ENCODE measurements around the gene TUBB1.
"Not testable (repeated sequence)": the region's sequence is repeated elsewhere in the genome, so short reads cannot be mapped to it uniquely, and the experiment has no call there.

Gene TUBB1

DNA sequence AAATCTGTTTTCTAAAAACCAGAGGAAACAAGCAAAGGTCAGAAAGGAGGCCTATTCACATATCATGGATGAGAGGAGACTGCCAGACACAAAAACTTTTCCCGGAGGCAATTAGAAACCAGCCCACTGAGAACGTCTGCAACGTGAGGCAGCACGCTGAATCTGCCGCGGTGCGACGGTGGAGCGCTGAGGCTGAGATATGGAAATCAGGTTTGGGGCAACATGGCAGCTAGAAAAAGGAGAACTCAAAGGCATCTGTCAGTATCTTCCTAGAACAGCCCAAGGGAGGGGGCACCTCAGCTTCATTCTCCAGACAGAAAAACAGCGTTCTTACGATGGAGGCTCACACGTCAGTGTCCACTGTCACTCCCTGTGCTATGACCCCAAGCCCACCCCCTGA, 18.2 kb downstream of the TUBB1 start:
- FAIRE-seq (peak; percentile 13), DNase-seq (ENCODE audit: insufficient read length, low spot score) (no peak)

DNA sequence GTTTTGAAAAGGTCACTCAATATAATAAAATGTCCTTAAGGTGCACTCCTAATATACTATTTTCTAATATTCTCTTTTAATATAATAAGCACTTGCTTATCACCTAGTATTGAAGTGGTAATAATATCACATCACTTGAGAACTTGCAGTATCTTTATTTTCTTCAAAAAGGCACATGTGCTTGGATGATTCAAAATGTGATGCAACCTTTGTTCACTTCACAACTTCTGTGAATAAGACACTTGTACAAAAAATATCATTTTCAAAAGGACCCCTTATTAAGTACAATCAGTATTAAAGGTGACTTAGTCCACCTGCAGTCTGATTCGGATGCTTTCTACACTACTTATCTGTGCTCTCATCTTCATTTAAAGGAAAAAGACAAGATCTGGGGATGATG, 20.0 kb downstream of the TUBB1 start:
- DNase-seq (ENCODE audit: insufficient read length, low spot score) (no peak), FAIRE-seq (no peak)

DNA sequence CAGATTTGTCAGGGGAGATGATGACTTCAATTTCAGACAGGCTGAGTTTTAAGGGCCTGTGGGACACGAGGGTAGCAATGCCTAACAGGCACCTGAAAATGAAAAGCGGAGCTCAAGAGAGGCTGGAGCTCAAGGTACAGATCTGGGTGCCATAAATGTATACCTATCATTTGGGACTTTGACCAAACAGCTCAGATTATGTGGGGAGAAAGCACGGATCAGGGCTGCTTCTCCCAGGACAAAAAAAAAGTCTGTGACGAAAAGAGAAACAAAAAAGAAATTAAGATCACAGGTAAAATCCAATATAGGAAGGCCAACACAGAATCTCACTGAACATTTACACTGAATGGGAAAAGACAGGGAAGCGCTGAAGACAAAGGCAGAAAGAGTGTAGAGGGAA, 21.4 kb downstream of the TUBB1 start:
- DNase-seq (ENCODE audit: insufficient read length, low spot score) (no peak), FAIRE-seq (peak; percentile 20)

DNA sequence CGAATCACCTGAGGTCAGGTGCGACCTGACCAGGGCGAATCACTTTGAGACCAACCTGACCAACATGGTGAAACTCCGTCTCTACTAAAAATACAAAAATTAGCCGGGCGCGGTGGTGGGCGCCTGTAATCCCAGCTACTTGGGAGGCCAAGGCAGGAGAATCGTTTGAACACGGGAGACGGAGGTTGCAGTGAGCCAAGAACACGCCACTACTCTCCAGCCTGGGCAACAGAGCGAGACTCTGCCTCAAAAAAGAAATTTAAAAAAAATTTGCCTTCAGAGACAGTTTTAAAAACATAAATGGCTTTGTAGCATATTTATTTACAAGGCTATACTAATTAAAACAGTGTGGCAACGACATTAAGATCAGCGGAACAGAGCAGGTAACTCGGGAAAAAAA, 22.3 kb downstream of the TUBB1 start:
- DNase-seq (ENCODE audit: insufficient read length, low spot score); FAIRE-seq: not testable (repeated sequence)

DNA sequence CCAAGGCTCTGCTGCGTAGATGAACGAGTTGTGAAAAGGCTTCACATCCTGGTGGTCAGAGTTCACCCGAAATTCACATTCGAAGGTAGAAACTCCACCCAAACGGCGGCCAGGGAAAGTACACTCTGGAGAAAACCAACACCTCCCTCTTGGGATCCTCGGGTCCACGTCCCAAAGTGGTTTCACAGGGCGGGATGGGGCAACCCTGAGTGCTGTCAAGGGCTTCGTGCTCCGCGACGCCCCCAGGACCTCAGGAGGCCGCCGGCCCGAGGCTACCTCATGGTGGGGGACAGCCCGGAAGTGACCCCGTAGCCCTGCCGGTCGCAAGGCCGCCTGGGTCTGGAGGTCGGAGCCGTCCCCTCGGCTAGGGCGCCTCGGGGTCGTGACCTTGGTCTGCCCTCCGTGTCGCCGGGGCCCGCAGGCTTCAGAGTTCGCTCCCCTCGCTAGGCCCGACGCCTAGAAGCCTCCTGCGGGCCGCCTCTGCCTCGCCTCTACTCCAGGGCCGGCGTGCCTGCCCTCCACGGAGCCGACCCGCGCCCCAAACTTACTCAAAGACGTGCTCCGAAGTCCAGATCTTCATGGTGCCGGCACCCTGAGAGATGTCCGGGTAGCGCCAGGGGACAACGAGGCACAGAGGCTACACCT, 23.0 kb downstream of the TUBB1 start, which contains the start of gene PRELID3B:
Gene PRELID3B (minus strand): TSS at position 636 of the 645 bp plus-strand sequence. CDS start 56 bp downstream, at position 580.
- peak; percentile 61 for DNase-seq (ENCODE audit: insufficient read length, low spot score)
- no peak for FAIRE-seq

DNA sequence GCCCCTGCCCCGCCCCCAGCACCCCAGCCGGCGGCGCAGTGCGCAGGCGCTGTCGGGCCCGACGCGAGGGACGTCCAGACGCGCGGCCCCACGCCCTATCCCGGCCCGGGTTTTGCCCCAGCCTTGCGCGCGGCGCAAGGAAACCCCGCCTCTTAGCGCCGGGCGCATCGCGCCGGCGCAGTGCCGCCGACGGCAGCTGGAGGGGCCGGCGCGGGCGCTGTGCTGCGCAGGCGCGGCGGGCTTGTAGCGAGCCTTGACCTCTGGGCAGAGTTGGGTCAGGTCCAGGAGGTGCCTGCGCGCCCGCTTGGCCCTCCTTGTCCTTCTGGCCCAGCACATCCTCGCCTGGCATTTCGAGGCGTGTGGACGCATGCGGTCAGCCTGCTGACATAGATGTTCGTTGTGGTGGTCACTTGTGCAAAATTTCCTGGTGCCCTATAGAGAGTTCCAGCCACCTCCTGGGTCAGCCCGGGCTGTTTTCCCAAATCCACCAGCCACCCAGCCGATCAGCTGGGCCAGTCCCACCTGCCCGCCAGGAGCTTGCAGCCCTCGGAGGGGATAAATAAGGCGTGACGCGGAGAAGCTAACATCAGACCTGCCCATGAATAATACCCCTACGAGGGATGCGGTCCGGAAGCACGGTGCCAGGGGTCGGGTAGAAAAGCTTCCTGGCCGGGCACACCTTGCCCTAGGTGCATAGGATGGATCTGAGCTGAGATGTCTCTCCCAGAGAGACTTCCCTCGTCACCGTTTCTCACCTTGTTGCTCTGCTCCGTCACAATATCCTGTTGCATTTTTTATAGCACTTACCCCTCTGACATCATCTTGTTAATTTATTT, 23.8 kb downstream of the TUBB1 start:
- FAIRE-seq (peak; percentile 99), DNase-seq (ENCODE audit: insufficient read length, low spot score) (peak; percentile 100)

DNA sequence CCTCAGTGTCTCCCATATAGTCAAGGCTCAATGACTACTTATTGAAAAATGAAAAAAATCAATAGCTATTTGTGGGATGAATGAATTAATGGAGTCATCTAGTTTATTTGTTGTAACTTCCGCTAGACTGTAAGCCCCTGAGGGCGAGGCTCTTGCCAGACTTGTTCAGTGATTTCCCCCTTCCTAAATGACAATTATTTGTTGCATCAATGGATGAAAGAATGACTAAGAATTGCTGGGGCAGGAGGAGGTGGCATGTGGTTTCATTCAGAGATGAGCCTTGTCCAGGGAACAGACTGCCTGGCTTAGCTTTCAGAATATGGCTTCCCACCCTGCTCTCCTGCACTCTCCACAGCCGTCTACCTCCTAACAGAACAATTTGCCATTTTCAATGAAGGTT, 24.5 kb downstream of the TUBB1 start:
- no peak for DNase-seq (ENCODE audit: insufficient read length, low spot score)
- FAIRE-seq, result no peak

DNA sequence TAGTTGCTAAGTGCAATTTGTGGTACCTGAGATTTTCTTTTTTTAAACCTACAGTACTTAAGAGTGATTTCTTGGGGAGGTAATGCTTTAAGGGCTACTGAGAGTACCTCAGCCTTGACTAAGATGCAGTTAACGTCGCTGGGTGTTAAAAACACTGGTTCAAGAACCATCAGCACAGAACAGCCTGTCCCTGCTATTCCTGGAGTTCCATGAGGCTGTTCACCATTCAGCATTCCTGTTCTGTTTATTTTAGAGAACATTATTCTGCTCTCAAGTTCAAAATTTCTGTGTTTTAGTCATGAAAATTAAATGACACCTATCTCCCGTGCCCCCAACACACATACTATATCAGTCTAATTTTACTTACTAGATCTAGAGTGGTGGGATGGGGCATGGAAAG, 25.1 kb downstream of the TUBB1 start:
- DNase-seq (ENCODE audit: insufficient read length, low spot score) (no peak), FAIRE-seq (no peak)

DNA sequence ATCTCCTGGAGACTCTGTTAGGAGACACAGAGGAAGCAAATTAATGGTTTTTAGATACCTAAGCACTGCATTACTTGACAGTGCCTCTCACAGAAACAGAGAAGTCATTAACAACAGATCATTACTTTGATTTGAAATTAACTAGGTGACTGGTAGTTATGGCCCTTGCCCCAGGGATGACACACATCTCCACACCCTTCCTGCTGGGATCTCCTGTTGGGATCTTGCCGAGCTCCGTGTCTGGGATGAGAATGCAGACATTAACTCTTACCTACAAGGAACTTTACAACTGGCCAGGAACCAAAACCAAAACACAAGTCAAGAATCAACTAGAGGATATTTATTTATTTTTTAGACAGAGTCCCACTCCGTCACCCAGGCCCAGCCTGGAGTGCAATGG, 25.6 kb downstream of the TUBB1 start:
- FAIRE-seq (peak; percentile 69), DNase-seq (ENCODE audit: insufficient read length, low spot score) (no peak)

DNA sequence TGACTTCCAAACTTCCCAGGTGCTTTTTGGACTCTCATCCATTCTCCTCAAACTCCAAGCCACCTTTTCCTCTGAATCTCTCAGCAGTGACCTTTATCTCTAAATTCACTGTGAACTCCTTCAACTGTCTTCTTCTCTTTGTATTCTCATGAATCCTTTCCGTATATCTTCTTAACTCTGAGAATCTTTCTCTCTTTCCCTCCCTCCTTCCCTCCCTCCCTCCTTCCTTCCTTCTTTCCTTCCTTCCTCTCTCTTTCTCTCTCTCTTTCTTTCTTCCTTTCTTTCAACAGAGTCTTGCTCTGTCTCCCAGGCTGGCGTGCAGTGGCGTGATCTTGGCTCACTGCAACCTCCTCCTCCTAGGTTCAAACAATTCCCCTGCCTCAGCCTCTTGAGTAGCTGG, 27.6 kb downstream of the TUBB1 start:
- DNase-seq (ENCODE audit: insufficient read length, low spot score), result no peak
- FAIRE-seq, result no peak

DNA sequence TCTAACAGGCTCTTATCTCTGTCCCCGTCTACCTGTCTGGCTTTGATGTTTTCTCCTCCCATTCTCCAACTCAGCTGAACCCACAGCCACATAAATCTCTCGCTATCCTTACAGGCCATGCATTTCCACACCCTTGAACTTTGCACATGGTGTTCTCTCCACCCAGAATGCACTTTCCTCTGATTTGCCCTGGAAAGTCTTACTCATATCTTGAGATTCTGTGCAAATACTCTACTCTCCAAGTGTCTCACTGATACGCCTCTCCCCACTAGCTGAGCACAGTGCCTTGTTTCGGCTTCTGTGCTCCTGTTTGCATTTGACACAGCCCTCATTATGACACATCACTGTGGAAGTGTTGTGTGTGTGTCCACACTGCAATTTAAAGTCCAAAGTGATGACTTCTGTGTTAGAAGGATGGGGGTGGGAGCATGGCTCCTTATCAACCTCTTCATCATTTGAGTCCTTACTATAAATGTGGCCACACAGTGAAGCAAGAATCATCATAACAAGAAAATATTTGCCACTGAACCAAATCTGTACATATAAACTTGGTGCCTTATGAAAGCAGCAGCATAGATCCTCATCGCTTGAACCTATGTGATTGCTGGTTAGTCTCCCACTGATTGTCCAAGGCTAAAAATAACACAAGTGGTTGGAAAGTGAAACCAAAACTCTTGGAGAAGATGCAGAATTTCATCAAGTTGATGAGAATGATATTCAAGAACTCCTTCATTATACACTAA, 28.9 kb downstream of the TUBB1 start:
- DNase-seq (ENCODE audit: insufficient read length, low spot score) (no peak), FAIRE-seq (peak; percentile 77)

DNA sequence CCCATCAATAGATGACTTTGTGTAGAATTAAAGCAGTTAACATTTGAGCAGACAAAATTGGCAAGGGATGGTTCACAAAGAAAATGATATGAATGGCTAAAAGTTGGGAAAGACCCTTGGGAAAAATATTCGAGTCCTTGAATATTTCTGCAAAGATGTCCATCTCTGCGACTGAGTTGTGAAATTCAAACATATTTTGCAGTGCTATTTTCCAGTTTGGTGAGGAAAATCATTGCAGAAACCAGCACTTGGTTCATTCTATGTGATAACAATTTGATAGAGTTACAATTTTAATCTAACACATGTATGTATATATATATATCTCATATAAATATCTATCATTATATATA, 29.4 kb downstream of the TUBB1 start:
- FAIRE-seq (no peak), DNase-seq (ENCODE audit: insufficient read length, low spot score) (no peak)

DNA sequence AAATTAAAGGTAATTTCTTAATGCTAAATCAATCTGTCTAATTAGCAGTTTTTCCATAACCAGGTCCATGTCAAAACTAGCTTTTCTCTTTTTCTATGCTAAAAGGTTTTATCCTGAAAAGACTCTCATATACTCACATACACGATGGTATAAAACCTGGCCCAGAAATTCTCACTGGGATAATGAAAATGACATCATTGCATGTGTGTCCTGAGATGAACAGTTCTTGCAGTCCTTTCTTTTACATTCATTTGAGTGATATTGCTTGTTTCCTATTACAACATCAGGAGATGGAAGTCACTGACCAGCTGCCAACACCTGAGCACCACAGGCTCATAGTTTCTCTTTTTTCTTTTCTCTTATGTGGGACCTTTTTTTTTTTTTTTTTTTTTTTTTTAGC, 31.2 kb downstream of the TUBB1 start:
- no peak for FAIRE-seq
- DNase-seq (ENCODE audit: insufficient read length, low spot score), result no peak

DNA sequence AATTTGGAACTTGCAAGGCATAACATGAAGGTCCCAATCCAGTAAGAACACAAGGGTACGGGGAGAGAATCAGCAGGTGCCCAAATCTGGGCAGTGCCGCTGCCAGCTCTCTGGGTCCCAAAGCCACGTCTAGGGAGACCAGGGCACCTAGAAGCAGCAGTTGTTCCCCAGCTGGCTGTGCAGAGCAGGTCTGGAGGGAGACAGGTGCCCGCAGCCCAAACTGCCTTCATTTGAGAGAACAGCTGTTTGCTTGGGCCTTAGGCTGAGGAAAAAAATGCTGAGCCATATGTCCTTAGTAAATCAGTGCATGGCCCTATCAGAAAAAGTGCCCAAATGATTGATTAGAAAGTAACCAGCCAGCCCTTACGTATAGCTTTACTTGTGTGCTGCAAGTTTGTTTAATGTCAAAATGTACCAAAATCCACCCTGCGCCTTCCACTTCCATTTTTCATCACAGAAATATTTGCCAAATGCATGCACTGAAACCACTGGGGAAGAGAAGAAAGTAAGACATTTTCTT, 32.5 kb downstream of the TUBB1 start:
- FAIRE-seq (no peak), DNase-seq (ENCODE audit: insufficient read length, low spot score) (no peak)

DNA sequence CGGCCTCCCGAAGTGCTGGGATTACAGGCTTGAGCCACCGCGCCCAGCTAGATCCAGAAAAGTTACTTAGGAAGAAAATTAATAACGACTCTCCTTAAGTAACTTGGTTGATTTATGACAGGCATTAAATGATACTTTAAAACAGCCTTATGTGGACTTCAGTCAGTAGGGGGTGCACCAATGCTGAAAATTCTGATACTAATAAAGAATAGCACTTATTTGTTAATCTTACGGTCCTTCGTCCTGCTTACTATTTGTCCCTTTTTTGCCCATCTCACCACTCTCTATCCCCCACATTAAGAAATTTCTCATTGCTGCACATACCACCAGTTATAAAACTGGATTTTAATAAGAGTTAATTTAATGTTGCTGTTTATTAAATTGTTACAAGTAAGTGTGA, 36.1 kb downstream of the TUBB1 start:
- no peak for FAIRE-seq
- DNase-seq (ENCODE audit: insufficient read length, low spot score), result no peak

DNA sequence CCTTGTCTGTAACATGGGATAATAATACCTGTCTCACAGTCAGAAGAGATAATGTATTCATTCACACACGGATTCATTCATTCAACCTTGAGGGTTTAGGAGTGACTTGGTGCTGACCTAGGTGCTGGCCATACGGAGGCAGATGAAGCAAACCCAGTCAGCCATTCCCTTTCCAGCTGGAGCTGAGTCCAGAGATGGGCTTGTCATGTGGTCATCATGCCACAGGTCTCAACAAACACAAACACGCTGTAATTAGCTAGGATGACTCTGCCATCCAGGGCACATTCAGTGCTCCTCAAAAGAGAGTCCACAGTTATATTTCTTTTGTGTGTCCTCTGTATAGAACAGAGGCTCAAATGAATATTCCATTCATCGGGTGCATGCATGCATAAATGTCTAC, 42.9 kb downstream of the TUBB1 start:
- DNase-seq (ENCODE audit: insufficient read length, low spot score) (no peak), FAIRE-seq (peak; percentile 95)

DNA sequence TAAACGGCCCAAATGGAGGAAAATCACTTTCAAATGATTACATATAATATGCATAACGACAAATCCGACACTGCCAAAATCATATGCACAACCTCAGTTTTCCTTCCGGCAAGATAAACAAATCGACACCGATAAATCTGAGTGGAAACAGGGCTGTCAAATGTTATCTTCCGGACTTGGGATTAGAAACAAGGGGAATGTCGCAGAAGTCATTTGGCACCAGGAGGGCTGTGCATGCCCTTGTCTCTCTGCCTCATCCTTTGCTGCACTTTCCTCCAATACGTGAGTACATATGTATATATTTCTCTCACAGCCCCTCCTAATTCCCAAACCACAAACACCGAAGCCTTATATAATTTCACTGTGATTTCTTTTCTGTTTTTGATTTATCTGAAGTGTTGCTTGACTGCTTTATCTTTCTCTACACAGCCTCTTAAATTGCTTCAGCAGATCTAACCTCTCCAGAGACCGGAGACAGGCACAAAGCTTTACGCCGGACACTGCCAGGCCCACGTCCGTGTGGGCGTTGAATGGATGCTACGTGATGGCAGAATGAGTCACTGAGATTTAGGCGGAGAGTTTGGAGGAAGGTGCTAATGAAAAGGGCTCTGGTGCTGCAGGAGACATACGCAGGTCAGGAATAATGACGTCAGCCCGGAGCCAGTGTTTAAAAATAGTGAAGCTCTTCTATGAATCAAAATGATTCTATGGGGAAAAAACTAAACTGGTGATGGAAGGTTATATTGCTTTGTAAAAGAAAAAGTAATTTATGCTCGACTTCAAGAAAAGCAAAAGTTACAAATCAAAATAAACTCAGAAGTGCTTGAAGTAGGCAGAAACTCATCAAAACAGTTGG, 44.4 kb downstream of the TUBB1 start:
- peak; percentile 81 for DNase-seq (ENCODE audit: insufficient read length, low spot score)
- FAIRE-seq, result peak; percentile 96

DNA sequence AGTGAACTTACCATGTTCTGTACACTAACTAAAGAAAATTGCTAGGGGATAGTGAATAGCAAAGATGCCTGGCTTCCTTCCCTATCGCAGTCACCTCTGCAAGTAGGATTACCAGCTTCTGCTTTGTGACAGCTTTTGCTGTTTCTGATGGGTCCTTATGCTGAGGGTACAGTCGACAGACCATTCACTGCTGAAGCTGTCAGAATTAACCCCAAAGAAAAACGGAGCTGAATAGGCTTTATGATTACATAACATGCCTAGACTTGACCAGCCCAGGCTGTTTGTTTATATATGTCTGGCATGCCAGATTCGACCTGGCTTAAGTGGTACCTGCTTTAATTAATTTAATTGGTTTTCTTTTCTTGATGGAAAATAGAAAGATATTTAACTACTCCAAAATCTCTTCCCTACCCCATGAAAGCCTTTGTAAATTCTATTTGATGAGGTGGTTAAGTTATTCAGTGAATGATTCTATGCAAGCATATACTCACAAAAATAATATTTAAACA, 45.0 kb downstream of the TUBB1 start:
- DNase-seq (ENCODE audit: insufficient read length, low spot score), result no peak
- peak; percentile 75 for FAIRE-seq

DNA sequence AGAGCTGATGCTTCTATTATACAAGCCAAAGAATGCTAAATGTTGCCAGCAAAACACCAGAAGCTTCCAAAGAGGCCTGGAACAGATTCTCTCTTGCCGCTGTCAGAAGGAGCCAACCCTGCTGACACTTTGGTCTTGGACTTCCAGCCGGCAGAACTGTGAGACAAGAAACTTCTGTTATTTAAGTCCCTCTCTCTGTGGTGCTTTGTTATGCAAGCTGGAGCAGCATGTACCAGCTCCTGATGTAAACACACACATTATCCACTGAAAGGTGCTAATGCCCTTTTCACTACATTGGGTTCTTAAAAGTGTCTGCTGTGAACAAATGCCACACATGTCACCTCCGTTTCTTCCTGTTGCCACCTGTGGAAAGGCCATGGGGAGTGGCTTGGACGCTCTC, 49.3 kb downstream of the TUBB1 start:
- DNase-seq (ENCODE audit: insufficient read length, low spot score) (no peak), FAIRE-seq (peak; percentile 79)

DNA sequence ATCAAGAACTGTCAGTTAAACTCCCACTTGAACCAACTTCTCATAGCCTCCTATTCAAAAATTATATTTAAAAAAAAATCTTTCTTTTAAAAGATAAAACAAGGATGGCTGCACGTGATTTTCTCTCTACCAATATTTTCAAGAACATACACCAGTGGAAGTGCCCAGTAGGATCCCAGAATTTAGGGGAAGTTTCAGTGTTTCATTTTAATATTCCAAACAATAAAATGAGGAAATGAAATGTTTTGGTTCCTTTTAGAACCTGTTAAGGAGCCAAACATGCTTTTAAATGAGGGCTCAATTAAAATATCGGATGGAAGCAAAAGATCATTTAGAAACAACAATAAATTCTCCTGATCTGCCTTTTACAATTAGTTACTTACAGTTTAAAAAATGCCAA, 49.8 kb downstream of the TUBB1 start:
- DNase-seq (ENCODE audit: insufficient read length, low spot score), result no peak
- FAIRE-seq, result no peak

All from HTR-8/SVneo (cell line).